NT2/D1 (cell line): ENCODE measurements around the gene SMIM22.

Experiments
- SUZ12 ChIP-seq: IDR thresholded peaks from 2 replicates; pipeline ENCODE4 v1.6.1; 2011; ENCODE audit not compliant: insufficient read length, insufficient read depth; ENCODE audit errors: extremely low read depth
- ZNF274 ChIP-seq: IDR thresholded peaks from 2 replicates; pipeline ENCODE4 v1.6.1; 2011; ENCODE audit warnings: mild to moderate bottlenecking, low read depth, low read length

DNA sequence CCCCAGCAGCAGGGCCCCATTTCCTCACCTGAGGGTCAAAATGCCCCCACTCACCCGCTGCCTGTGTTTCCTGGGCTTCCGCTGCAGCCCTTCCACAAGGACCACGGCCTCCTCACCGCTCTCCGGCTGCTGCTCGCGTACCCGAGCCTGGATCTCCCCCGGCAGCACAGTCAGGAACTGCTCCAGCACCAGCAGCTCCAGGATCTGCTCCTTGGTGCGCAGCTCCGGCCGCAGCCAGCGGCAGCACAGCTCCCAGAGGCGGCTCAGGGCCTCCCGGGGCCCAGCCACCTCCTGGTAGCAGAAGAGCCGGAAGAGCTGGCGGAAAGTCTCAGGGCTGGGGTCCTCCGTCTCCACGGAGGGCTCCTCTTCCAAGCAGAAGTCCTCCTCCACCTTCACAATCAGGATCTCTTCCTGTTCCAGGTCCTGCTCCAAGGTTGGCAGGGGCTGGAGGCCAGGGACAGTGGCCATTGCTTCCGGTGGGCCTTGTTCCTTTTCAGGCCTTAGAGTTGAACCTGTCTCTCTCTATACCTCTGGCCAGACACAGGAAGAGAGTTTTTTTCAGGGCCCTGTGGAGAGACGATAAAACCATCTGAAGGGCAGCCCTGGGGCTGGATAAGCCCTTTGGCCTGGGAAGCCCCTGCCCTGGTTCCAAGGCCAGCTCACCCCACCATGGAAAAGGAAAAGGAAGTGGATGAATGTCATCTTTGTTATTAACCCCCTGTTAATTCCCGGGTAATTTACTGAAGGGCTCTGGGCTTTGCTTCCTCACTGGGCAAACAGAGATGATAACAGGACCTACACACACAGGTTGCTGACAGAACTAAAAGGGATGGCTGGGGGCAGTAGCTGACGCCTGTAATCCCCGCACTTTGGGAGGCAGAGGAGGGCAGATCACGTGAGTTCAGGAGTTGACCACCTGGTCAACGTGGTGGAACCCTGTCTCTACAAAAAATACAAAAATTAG is 29.4 kb upstream of the SMIM22 start:
- no peak for TF ChIP-seq ZNF274
- no peak for TF ChIP-seq SUZ12
